HAP-1 (cell line): Measurements from ENCODE around the gene NDFIP2.

ENCODE experiments used
- DNase-seq, 2 experiments: peaks; one replicate each; pipeline ENCODE4 v3.0.0-alpha.2; 2016 to 2020; ENCODE audit warnings: low spot score in 2 of 2
- H3K27me3 ChIP-seq: fragments of 250-450 bp; sonication (Bioruptor Pico); 2 replicates; pipeline ENCODE4 v1.5.1; 2020; ENCODE audit warnings: low read depth, mild to moderate bottlenecking, moderate library complexity
- H3K36me3 ChIP-seq: fragments of 250-450 bp; sonication (Bioruptor Pico); replicated peaks from 2 replicates; pipeline ENCODE4 v1.5.1; 2020; ENCODE audit warnings: mild to moderate bottlenecking
- H3K4me1 ChIP-seq: fragments of 250-450 bp; sonication (Bioruptor Pico); 2 replicates; pipeline ENCODE4 v1.5.1; 2020; ENCODE audit warnings: mild to moderate bottlenecking
- H3K4me3 ChIP-seq: fragments of 250-450 bp; sonication (Bioruptor Pico); 2 replicates; pipeline ENCODE4 v1.5.1; 2020; ENCODE audit warnings: mild to moderate bottlenecking, moderate library complexity
- H3K9me3 ChIP-seq: fragments of 250-450 bp; sonication (Bioruptor Pico); 2 replicates; pipeline ENCODE4 v1.5.1; 2020; ENCODE audit warnings: mild to moderate bottlenecking, moderate library complexity
- in situ Hi-C: fragments of 300-500 bp; cut with MboI; formaldehyde crosslinking; loops from 3 replicates; pipeline ENCODE4 v1.14.3; 2020; ENCODE audit warnings: low sequenced_read_pairs, inconsistent platforms, mixed read lengths

Gene NDFIP2

GRCh38 chr13:79492313-79492798 lies 11.4 kb downstream of the NDFIP2 start:
- Histone ChIP-seq H3K4me3 (no peak overlapping the region), H3K27me3 (no peaks in the 10 kb centered on the region), H3K36me3 (no peaks in the 10 kb centered on the region), H3K4me1 (no peaks in the 10 kb centered on the region), H3K9me3 (no peaks in the 10 kb centered on the region)
- no peak for DNase-seq
- in situ Hi-C loops: no loop called here

GRCh38 chr13:79492918-79493594 lies 12.1 kb downstream of the NDFIP2 start:
- no peak for DNase-seq
- Histone ChIP-seq H3K36me3 (no peaks in the 10 kb centered on the region), H3K9me3 (no peaks in the 10 kb centered on the region), H3K4me1 (no peaks in the 10 kb centered on the region), H3K4me3 (no peak overlapping the region), H3K27me3 (no peaks in the 10 kb centered on the region)
- in situ Hi-C loops: no loop called here

DNA sequence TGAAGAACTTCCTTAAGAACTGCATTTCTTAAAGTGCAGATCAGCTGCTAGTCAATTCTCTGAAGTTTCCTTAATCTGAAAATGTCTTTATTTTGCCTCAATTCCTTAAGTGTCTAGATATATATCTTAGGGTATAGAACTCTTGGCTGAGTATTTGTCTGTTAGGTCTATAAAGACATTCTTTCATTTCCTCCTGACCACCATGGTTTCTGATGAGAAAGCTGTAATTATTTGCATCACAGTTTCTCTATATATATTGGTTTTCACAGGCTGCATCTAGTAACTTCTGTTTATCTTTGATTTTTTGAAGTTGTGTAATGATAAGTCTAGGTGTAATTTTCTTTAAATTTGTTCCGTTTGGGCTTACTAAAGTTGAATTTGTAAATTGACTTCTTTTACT lies 15.2 kb downstream of the NDFIP2 start:
- Histone ChIP-seq H3K9me3 (no peaks in the 10 kb centered on the region), H3K27me3 (no peaks in the 10 kb centered on the region), H3K36me3 (no peaks in the 10 kb centered on the region), H3K4me3 (no peak overlapping the region), H3K4me1 (no peaks in the 10 kb centered on the region)
- no peak for DNase-seq
- in situ Hi-C loops: no loop called here

DNA sequence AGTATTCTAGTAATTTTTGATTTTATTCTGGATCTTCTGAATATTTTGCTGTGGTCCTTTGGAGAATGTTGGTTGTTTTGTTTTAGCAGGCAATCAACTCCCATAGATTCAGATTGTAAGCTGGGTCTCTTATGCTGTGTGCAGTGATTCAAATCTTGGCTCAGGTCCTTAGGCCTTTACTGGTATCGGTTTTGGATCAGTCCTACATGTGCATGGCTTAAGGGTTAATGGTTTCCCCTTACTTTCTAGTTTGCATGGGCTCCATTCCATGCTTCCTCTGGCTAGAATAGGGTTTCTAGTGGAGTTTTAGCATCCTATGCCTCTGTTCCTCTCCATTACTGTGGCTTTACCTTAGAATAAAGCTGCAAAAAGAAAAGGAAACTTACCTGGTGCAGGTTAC lies 16.1 kb downstream of the NDFIP2 start:
- no peak for DNase-seq
- no peak overlapping the region for H3K4me3 ChIP-seq
- in situ Hi-C loops: no loop called here

DNA sequence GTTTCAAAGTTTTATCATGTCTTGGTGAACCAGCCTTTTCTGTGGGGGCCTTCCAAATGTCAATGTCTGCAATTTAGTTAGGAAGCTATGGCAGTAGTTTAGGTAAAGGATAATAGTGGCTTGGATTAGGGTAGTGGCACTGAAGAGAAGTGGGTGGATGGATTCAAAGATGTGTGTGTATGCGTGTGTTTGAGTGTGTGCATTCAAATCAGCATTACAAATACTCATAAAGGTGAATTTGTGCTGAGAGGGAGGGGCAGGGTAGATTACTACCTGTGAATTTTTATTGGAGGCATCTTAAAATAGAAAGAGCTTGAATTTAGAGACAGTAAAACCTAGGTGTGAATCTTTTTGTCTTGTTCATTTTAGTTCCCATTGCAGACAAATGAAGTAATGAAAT lies 16.9 kb downstream of the NDFIP2 start:
- H3K9me3 ChIP-seq: no peaks in the 10 kb centered on the region
- in situ Hi-C loops: no loop called here
- H3K4me1 ChIP-seq: no peaks in the 10 kb centered on the region
- no peaks in the 10 kb centered on the region for H3K27me3 ChIP-seq
- H3K4me3 ChIP-seq: no peak overlapping the region
- no peak for DNase-seq
- no peaks in the 10 kb centered on the region for H3K36me3 ChIP-seq

More for the DNA sequence above, 16.1 kb downstream of the NDFIP2 start:
- H3K27me3 ChIP-seq: no peaks in the 10 kb centered on the region
- no peaks in the 10 kb centered on the region for H3K4me1 ChIP-seq
- H3K9me3 ChIP-seq: no peaks in the 10 kb centered on the region
- H3K36me3 ChIP-seq: no peaks in the 10 kb centered on the region

DNA sequence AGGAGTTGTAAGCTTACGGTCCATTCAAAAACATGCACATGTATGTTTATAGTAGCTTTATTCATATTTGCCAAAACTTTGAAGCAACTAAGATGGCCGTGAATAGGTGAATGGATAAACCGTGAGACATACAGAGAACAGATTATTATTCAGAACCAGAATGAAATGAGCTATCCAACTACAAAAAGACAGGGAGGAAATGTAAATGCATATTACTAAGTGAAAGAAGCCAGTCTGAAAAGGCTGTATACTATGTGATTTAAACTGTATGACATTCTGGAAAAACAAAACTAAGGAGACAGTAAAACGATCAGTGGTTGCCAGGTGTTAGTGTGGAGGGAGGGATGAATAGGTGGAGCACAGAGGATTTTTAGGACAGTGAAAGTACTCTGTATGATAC lies 19.9 kb downstream of the NDFIP2 start:
- H3K36me3 ChIP-seq: no peaks in the 10 kb centered on the region
- no peak for DNase-seq
- H3K9me3 ChIP-seq: no peaks in the 10 kb centered on the region
- no peaks in the 10 kb centered on the region for H3K27me3 ChIP-seq
- in situ Hi-C loops: no loop called here
- no peaks in the 10 kb centered on the region for H3K4me1 ChIP-seq
- no peak overlapping the region for H3K4me3 ChIP-seq

- no peaks in the 10 kb centered on the region for H3K36me3 ChIP-seq
- H3K4me1 ChIP-seq: no peaks in the 10 kb centered on the region
- no peaks in the 10 kb centered on the region for H3K9me3 ChIP-seq
- in situ Hi-C loops: no loop called here
- DNase-seq: no peak
- no peak overlapping the region for H3K4me3 ChIP-seq
- H3K27me3 ChIP-seq: no peaks in the 10 kb centered on the region
Measured at GRCh38 chr13:79501538-79502232, 20.7 kb downstream of the NDFIP2 start.

- Histone ChIP-seq H3K9me3 (no peaks in the 10 kb centered on the region), H3K4me3 (no peak overlapping the region), H3K4me1 (no peaks in the 10 kb centered on the region), H3K36me3 (no peaks in the 10 kb centered on the region), H3K27me3 (no peaks in the 10 kb centered on the region)
- DNase-seq: no peak
- in situ Hi-C loops: no loop called here
Measured at GRCh38 chr13:79502859-79503468, 22.0 kb downstream of the NDFIP2 start.

DNA sequence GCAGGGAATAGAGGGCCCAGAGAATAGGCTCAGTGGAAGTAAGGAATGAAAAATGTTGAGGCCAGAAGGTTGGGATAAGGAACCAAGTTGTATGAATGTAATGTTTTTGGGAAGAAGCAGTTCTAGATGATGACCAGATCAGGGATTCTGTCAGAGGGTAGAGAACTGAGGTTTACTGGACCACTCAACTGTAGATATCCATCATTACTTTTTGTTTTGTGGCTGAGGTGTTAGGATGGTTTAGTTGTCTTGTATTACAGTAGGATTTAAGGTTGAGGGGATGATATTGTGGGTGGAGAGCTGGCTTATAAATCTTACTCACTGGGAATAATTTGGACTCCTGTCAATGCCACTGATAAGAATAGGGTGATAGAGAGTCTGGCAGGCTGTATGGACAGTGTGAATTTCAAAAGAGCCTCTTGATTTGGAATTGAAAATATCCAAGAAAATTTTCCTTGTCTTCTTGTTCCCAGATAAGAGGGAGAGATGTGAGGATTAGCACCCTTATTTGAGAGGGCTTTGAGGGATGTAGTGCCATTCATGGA lies 22.6 kb downstream of the NDFIP2 start:
- Histone ChIP-seq H3K36me3 (no peaks in the 10 kb centered on the region), H3K4me1 (no peaks in the 10 kb centered on the region), H3K9me3 (no peaks in the 10 kb centered on the region), H3K27me3 (no peaks in the 10 kb centered on the region), H3K4me3 (no peak overlapping the region)
- in situ Hi-C loops: no loop called here
- no peak for DNase-seq

GRCh38 chr13:79508224-79508961 lies 27.4 kb downstream of the NDFIP2 start:
- DNase-seq: peak in 1 of 2 experiments; percentile 8
- H3K4me3 ChIP-seq: no peak overlapping the region
- H3K4me1 ChIP-seq: no peaks in the 10 kb centered on the region
- no peaks in the 10 kb centered on the region for H3K36me3 ChIP-seq
- H3K27me3 ChIP-seq: no peaks in the 10 kb centered on the region
- in situ Hi-C loops: no loop called here
- H3K9me3 ChIP-seq: no peaks in the 10 kb centered on the region

DNA sequence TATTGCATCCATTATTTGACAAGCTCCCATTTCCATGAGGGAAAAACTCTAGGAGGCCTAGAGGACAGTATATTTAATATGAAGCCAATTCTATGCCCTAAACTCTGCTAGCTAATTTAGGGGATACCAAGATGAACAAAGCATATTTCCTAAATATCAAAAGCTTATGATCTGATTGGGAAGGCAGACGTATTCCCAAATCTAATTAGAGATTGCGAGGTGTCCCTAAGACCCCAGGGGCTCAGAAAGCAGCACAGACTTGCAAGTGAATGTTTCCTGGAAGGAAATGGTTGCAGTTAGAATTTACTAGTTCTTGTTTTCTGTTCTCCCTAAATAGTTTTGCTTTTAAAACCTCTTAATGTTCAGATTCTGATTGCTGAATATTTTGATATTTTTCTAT lies 30.7 kb downstream of the NDFIP2 start:
- H3K4me3 ChIP-seq: no peak overlapping the region
- no peak for DNase-seq
- H3K9me3 ChIP-seq: no peaks in the 10 kb centered on the region
- in situ Hi-C loops: no loop called here
- no peaks in the 10 kb centered on the region for H3K27me3 ChIP-seq
- no peaks in the 10 kb centered on the region for H3K36me3 ChIP-seq
- H3K4me1 ChIP-seq: peaks cover 15% of the 10 kb centered on the region

DNA sequence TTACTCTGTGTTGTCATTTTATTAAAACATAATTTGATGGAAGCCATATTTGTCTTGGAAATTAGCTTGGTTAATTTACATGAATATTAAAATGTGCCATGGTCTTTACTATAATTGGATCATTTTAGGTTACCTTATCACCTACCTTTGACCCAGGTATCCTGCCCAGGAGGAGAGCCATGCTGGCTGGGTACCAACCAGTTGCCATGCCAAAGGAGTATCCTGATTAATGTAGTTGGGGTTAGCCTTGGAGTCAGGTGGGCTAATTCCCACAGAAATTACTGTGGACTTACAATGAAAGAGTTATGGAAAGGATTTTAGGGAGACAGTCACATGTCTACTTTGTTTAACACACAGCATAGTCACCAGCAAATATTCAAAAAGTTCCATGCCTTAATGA lies 32.0 kb downstream of the NDFIP2 start:
- in situ Hi-C loops: no loop called here
- Histone ChIP-seq H3K36me3 (no peaks in the 10 kb centered on the region), H3K4me3 (no peak overlapping the region), H3K27me3 (no peaks in the 10 kb centered on the region), H3K9me3 (no peaks in the 10 kb centered on the region), H3K4me1 (peaks cover 15% of the 10 kb centered on the region)
- no peak for DNase-seq

GRCh38 chr13:79516595-79516994 lies 35.6 kb downstream of the NDFIP2 start:
- peaks cover 15% of the 10 kb centered on the region for H3K4me1 ChIP-seq
- H3K9me3 ChIP-seq: no peaks in the 10 kb centered on the region
- no peaks in the 10 kb centered on the region for H3K36me3 ChIP-seq
- no peak for DNase-seq
- H3K4me3 ChIP-seq: no peak overlapping the region
- H3K27me3 ChIP-seq: no peaks in the 10 kb centered on the region
- in situ Hi-C loops: no loop called here
